HepG2 (cell line): ENCODE results near the gene THSD8. TPM values are rescaled to one million over a fixed set of nuclear protein-coding genes. Genes with fewer than 3 reads are reported as not detected.

Experiments
- ATM ChIP-seq: fragments of 450-650 bp; IDR thresholded peaks from 2 replicates; pipeline ENCODE4 v1.7.1; 2017; ENCODE audit warnings: mild to moderate bottlenecking, borderline replicate concordance
- FLYWCH1 ChIP-seq: sonication (generic); formaldehyde crosslinking; IDR thresholded peaks from 2 replicates; pipeline ENCODE4 v1.8.1; 2023; ENCODE audit warnings: mild to moderate bottlenecking, missing genetic modification reagents
- FOSL1 ChIP-seq: sonication (generic); formaldehyde crosslinking; IDR thresholded peaks from 2 replicates; pipeline ENCODE4 v1.9.0; 2021; ENCODE audit warnings: missing genetic modification reagents, borderline replicate concordance
- MAFF ChIP-seq: IDR thresholded peaks from 2 replicates; pipeline ENCODE4 v1.6.1; 2011; ENCODE audit warnings: low read depth, low read length, improper control_type of control experiment
- MTA1 ChIP-seq: sonication (generic); formaldehyde crosslinking; IDR thresholded peaks from 2 replicates; pipeline ENCODE4 v1.4.0; 2020; ENCODE audit warnings: missing genetic modification reagents, mild to moderate bottlenecking, borderline replicate concordance
- NCOR1 ChIP-seq: fragments of 200-600 bp; sonication (generic); IDR thresholded peaks from 2 replicates; pipeline ENCODE4 v1.7.0; 2017; ENCODE audit warnings: antibody characterized with exemption, low read length, borderline replicate concordance
- TEAD2 ChIP-seq: sonication (generic); formaldehyde crosslinking; IDR thresholded peaks from 2 replicates; pipeline ENCODE4 v1.9.0; 2021; ENCODE audit warnings: missing genetic modification reagents
- U2AF1 ChIP-seq: fragments of 200-400 bp; formaldehyde crosslinking; optimal IDR thresholded peaks from 2 replicates; pipeline ENCODE3; 2017; ENCODE audit warnings: mild to moderate bottlenecking, low read depth, low read length
- ZBTB1 ChIP-seq: sonication (generic); formaldehyde crosslinking; IDR thresholded peaks from 2 replicates; pipeline ENCODE4 v1.4.0; 2020; ENCODE audit warnings: missing genetic modification reagents, borderline replicate concordance
- ZBTB14 ChIP-seq: sonication (generic); formaldehyde crosslinking; IDR thresholded peaks from 2 replicates; pipeline ENCODE4 v1.4.0; 2020; ENCODE audit warnings: missing genetic modification reagents
- ZBTB25 ChIP-seq: IDR thresholded peaks from 2 replicates; pipeline ENCODE4 v1.6.1; 2018; ENCODE audit warnings: missing genetic modification reagents
- ZBTB26 ChIP-seq: IDR thresholded peaks from 2 replicates; pipeline ENCODE4 v1.6.1; 2016; ENCODE audit warnings: missing compliant biosample characterization, missing genetic modification reagents, borderline replicate concordance
- ZNF24 ChIP-seq: fragments of 450-650 bp; IDR thresholded peaks from 2 replicates; pipeline ENCODE4 v1.6.1; 2017; ENCODE audit warnings: antibody characterized with exemption, mild to moderate bottlenecking
- ZNF276 ChIP-seq: sonication (generic); formaldehyde crosslinking; IDR thresholded peaks from 2 replicates; pipeline ENCODE4 v1.4.0; 2020; ENCODE audit warnings: mild to moderate bottlenecking, low read depth, missing genetic modification reagents
- ZNF333 ChIP-seq: sonication (generic); formaldehyde crosslinking; IDR thresholded peaks from 2 replicates; pipeline ENCODE4 v1.4.0; 2020; ENCODE audit warnings: mild to moderate bottlenecking, missing genetic modification reagents, borderline replicate concordance
- ZNF383 ChIP-seq: sonication (generic); formaldehyde crosslinking; IDR thresholded peaks from 2 replicates; pipeline ENCODE4 v1.4.0; 2020; ENCODE audit warnings: missing genetic modification reagents, mild to moderate bottlenecking, borderline replicate concordance
- ZNF414 ChIP-seq: sonication (generic); formaldehyde crosslinking; IDR thresholded peaks from 2 replicates; pipeline ENCODE4 v1.5.0; 2020; ENCODE audit warnings: missing genetic modification reagents
- ZNF563 ChIP-seq: sonication (generic); formaldehyde crosslinking; IDR thresholded peaks from 2 replicates; pipeline ENCODE4 v1.8.0; 2022; ENCODE audit warnings: mild to moderate bottlenecking, moderate library complexity, missing genetic modification reagents
- ZSCAN22 ChIP-seq: sonication (generic); formaldehyde crosslinking; IDR thresholded peaks from 2 replicates; pipeline ENCODE4 v1.4.0; 2020; ENCODE audit warnings: mild to moderate bottlenecking, missing genetic modification reagents
- polyA plus RNA-seq, 8 experiments: library from polyadenylated mRNA; depleted of rRNA in 3 of 8; stranded (reverse) in 7 of 8; unstranded in 1 of 8; fragments of >200 nt; fragmentation: Illumina TruSeq in 4 of 8; extraction: Trizol in 4 of 8; gene quantifications; 2 replicates each; pipeline versions ENCODE4 v1.2.1 to v1.2.3, GENCODE V29; 2011 to 2016; ENCODE audit warnings: low read depth in 4 of 8, missing spikeins in 1 of 8, mixed read lengths in 1 of 8; ENCODE audit not compliant: insufficient read depth in 1 of 8
- total RNA-seq, 5 experiments: library from RNA; depleted of rRNA; stranded (reverse); fragments of >200 nt; fragmentation: Illumina TruSeq; extraction: Trizol; gene quantifications; 2 replicates each; pipeline ENCODE4 v1.2.3, GENCODE V29; 2016; ENCODE audit warnings: low read depth in 1 of 5
- TF ChIP-seq, protein P1 (sequence below): sonication (generic); formaldehyde crosslinking; IDR thresholded peaks from 2 replicates; pipeline ENCODE4 v1.5.1; 2020; ENCODE audit warnings: mild to moderate bottlenecking, moderate library complexity, missing genetic modification reagents

Gene THSD8
- total and polyA plus RNA-seq, 2 of the 13 experiments (the other 11 are each of a cell fraction or from before 2014, with no cell fraction given) = 4.8 to 14.9 TPM

DNA sequence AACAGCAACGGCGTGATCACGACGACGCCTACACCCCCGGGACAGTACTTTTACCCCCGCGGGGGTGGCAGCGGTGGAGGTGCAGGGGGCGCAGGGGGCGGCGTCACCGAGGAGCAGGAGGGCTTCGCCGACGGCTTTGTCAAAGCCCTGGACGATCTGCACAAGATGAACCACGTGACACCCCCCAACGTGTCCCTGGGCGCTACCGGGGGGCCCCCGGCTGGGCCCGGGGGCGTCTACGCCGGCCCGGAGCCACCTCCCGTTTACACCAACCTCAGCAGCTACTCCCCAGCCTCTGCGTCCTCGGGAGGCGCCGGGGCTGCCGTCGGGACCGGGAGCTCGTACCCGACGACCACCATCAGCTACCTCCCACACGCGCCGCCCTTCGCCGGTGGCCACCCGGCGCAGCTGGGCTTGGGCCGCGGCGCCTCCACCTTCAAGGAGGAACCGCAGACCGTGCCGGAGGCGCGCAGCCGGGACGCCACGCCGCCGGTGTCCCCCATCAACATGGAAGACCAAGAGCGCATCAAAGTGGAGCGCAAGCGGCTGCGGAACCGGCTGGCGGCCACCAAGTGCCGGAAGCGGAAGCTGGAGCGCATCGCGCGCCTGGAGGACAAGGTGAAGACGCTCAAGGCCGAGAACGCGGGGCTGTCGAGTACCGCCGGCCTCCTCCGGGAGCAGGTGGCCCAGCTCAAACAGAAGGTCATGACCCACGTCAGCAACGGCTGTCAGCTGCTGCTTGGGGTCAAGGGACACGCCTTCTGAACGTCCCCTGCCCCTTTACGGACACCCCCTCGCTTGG lies 9.6 kb upstream of the THSD8 start (continued):
- TF ChIP-seq NCOR1 (no peak), ZBTB14 (CRISPR knock-in tag) (0 out of 2 replicates have a peak, but pooled peaks have one; percentile 19), ZBTB26 (CRISPR knock-in tag) (peak; percentile 46; the same call in 1 of the 2 replicates), U2AF1 (no peak), ATM (no peak), TEAD2 (CRISPR knock-in tag) (no peak), MTA1 (CRISPR knock-in tag) (no peak; the same call in 1 of the 2 replicates), ZSCAN22 (CRISPR knock-in tag) (no peak), ZNF563 (CRISPR knock-in tag) (no peak), ZNF276 (CRISPR knock-in tag) (no peak), FOSL1 (no peak), ZBTB1 (CRISPR knock-in tag) (no peak), MAFF (no peak), ZNF383 (CRISPR knock-in tag) (no peak), ZNF333 (CRISPR knock-in tag) (peak; percentile 58; the same call in 1 of the 2 replicates), FLYWCH1 (CRISPR knock-in tag) (0 out of 2 replicates have a peak, but pooled peaks have one; percentile 49), ZNF24 (no peak), ZBTB25 (CRISPR knock-in tag) (0 out of 2 replicates have a peak, but pooled peaks have one; percentile 34), ZNF414 (CRISPR knock-in tag) (no peak)
- TF ChIP-seq, protein P1, sequence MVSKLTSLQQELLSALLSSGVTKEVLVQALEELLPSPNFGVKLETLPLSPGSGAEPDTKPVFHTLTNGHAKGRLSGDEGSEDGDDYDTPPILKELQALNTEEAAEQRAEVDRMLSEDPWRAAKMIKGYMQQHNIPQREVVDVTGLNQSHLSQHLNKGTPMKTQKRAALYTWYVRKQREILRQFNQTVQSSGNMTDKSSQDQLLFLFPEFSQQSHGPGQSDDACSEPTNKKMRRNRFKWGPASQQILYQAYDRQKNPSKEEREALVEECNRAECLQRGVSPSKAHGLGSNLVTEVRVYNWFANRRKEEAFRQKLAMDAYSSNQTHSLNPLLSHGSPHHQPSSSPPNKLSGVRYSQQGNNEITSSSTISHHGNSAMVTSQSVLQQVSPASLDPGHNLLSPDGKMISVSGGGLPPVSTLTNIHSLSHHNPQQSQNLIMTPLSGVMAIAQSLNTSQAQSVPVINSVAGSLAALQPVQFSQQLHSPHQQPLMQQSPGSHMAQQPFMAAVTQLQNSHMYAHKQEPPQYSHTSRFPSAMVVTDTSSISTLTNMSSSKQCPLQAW = no peak
